A549 (cell line): ENCODE data around the gene SLC25A13. TPM values are rescaled to one million over a fixed set of nuclear protein-coding genes. Genes with fewer than 3 reads are reported as not detected.

Experiments used
- ATAC-seq, 2 experiments: fragments of 200-7000 bp in 1 of 2; fragments of >200 bp in 1 of 2; cut with Nextera tagmentation in 1 of 2; cut with Tn5 transposase in 1 of 2; 3 replicates each; pipeline versions ENCODE4 v1.8.0 to v1.9.1; 2018 to 2020; ENCODE audit warnings: mild to moderate bottlenecking in 1 of 2, moderate library complexity in 1 of 2
- CTCF ChIA-PET: fragments of 300-600 bp; sonication (Branson Sonifier 250); formaldehyde crosslinking; extraction: SDS; loops from one replicate; lab custom pipeline; 2021; ENCODE audit warnings: antibody characterized with exemption, inconsistent platforms; lab: Yijun Ruan, JAX
- POLR2A ChIA-PET: fragments of 350-600 bp; formaldehyde crosslinking; extraction: SDS; loops from one replicate; lab custom pipeline; 2021; ENCODE audit warnings: antibody characterized with exemption, inconsistent platforms; lab: Yijun Ruan, JAX
- DNase-seq, 2 experiments: peaks; one replicate each; pipeline versions ENCODE4 v3.0.0 to v3.0.0-alpha.2; 2011 to 2016; ENCODE audit warnings: low read depth in 1 of 2, low spot score in 1 of 2
- FAIRE-seq: peaks from 2 replicates; lab custom pipeline; 2011; peaks lifted over from hg19 to GRCh38; lab: Jason Lieb, UNC
- H3K27ac ChIP-seq, 2 experiments: fragments of >200 bp; sonication (Bioruptor Twin); formaldehyde crosslinking; 3 replicates each; pipeline ENCODE4 v1.5.1; 2016 to 2017
- H3K4me1 ChIP-seq: fragments of >200 bp; sonication (Bioruptor Twin); formaldehyde crosslinking; 3 replicates; pipeline ENCODE4 v1.6.1; 2016
- H3K4me2 ChIP-seq: fragments of >200 bp; sonication (Bioruptor Twin); formaldehyde crosslinking; 3 replicates; pipeline ENCODE4 v1.6.1; 2016
- H3K4me3 ChIP-seq: fragments of >200 bp; sonication (Bioruptor Twin); formaldehyde crosslinking; 3 replicates; pipeline ENCODE4 v1.5.1; 2016
- H3K9me3 ChIP-seq: fragments of >200 bp; sonication (Bioruptor Twin); formaldehyde crosslinking; 3 replicates; pipeline ENCODE4 v1.6.1; 2016
- BHLHE40 ChIP-seq: IDR thresholded peaks from 2 replicates; pipeline ENCODE4 v1.6.1; 2012; ENCODE audit warnings: low read depth, low read length, inconsistent platforms
- CBX2 ChIP-seq: fragments of 200-600 bp; sonication (generic); IDR thresholded peaks from 2 replicates; pipeline ENCODE4 v1.6.1; 2016; ENCODE audit warnings: low read depth, mild to moderate bottlenecking, borderline replicate concordance
- E2F6 ChIP-seq: IDR thresholded peaks from 2 replicates; pipeline ENCODE4 v1.6.1; 2012; ENCODE audit warnings: low read depth, borderline replicate concordance
- EHF ChIP-seq: fragments of 250-450 bp; sonication (Bioruptor Pico); IDR thresholded peaks from 2 replicates; pipeline ENCODE4 v1.5.0; 2020; ENCODE audit warnings: mild to moderate bottlenecking
- FOSL2 ChIP-seq, 2 experiments: fragments of 450-650 bp in 1 of 2; fragments of >200 bp in 1 of 2; sonication (Bioruptor Twin) in 1 of 2; formaldehyde crosslinking; IDR thresholded peaks; 2 replicates each; pipeline versions ENCODE4 v1.5.0 to v1.6.1; 2016 to 2020; ENCODE audit warnings: mild to moderate bottlenecking in 1 of 2, moderate library complexity in 1 of 2
- GATA3 ChIP-seq: IDR thresholded peaks from 2 replicates; pipeline ENCODE4 v1.6.1; 2012; ENCODE audit warnings: borderline replicate concordance
- HMGXB4 ChIP-seq: fragments of 250-450 bp; sonication (Bioruptor Pico); IDR thresholded peaks from 2 replicates; pipeline ENCODE4 v1.5.0; 2021; ENCODE audit warnings: mild to moderate bottlenecking, moderate library complexity, borderline replicate concordance
- HOXA7 ChIP-seq: fragments of 250-450 bp; sonication (Bioruptor Pico); IDR thresholded peaks from 2 replicates; pipeline ENCODE4 v1.5.0; 2020; ENCODE audit warnings: mild to moderate bottlenecking, moderate library complexity
- HOXB13 ChIP-seq: fragments of 250-450 bp; sonication (Bioruptor Pico); IDR thresholded peaks from 2 replicates; pipeline ENCODE4 v1.5.0; 2020; ENCODE audit warnings: low read depth, mild to moderate bottlenecking, moderate library complexity
- HOXB5 ChIP-seq: fragments of 250-450 bp; sonication (Bioruptor Pico); IDR thresholded peaks from 2 replicates; pipeline ENCODE4 v1.5.0; 2020; ENCODE audit warnings: mild to moderate bottlenecking, moderate library complexity
- JUNB ChIP-seq: fragments of >200 bp; sonication (Bioruptor Twin); formaldehyde crosslinking; IDR thresholded peaks from 2 replicates; pipeline ENCODE4 v1.6.1; 2016
- KDM1A ChIP-seq: fragments of 200-600 bp; sonication (generic); IDR thresholded peaks from 2 replicates; pipeline ENCODE4 v1.6.1; 2016; ENCODE audit warnings: low read depth, mild to moderate bottlenecking
- KDM5A ChIP-seq: fragments of 200-600 bp; sonication (generic); IDR thresholded peaks from 2 replicates; pipeline ENCODE4 v1.6.1; 2016; ENCODE audit warnings: antibody characterized with exemption, mild to moderate bottlenecking
- MAFK ChIP-seq: fragments of 450-650 bp; IDR thresholded peaks from 2 replicates; pipeline ENCODE4 v1.6.1; 2014; ENCODE audit not compliant: partially characterized antibody
- MYC ChIP-seq: IDR thresholded peaks from 2 replicates; pipeline ENCODE4 v1.6.1; 2012; ENCODE audit warnings: mild to moderate bottlenecking, inconsistent platforms, low read length, improper control_type of control experiment, borderline replicate concordance
- NPAS2 ChIP-seq: fragments of 250-450 bp; sonication (Bioruptor Pico); IDR thresholded peaks from 2 replicates; pipeline ENCODE4 v1.8.0; 2022; ENCODE audit warnings: mild to moderate bottlenecking, moderate library complexity, borderline replicate concordance
- PBX3 ChIP-seq: IDR thresholded peaks from 2 replicates; pipeline ENCODE4 v1.6.1; 2012
- PHF8 ChIP-seq: fragments of 200-600 bp; sonication (generic); IDR thresholded peaks from 2 replicates; pipeline ENCODE4 v1.6.1; 2016; ENCODE audit warnings: low read depth, mild to moderate bottlenecking, antibody characterized with exemption, moderate library complexity, borderline replicate concordance
- RARB ChIP-seq: fragments of 250-450 bp; sonication (Bioruptor Pico); IDR thresholded peaks from 2 replicates; pipeline ENCODE4 v1.8.0; 2021; ENCODE audit warnings: mild to moderate bottlenecking, moderate library complexity
- RFX5 ChIP-seq: fragments of 450-650 bp; IDR thresholded peaks from 2 replicates; pipeline ENCODE4 v1.7.1; 2014; ENCODE audit warnings: antibody characterized with exemption, mild to moderate bottlenecking, moderate library complexity
- RNF2 ChIP-seq: fragments of 200-600 bp; sonication (generic); IDR thresholded peaks from 2 replicates; pipeline ENCODE4 v1.6.1; 2016; ENCODE audit warnings: low read depth, mild to moderate bottlenecking, antibody characterized with exemption, moderate library complexity, borderline replicate concordance
- SMC3 ChIP-seq: fragments of >200 bp; sonication (Bioruptor Twin); formaldehyde crosslinking; IDR thresholded peaks from 3 replicates; pipeline ENCODE4 v1.6.1; 2018; ENCODE audit warnings: inconsistent platforms
- TFCP2L1 ChIP-seq: fragments of 250-450 bp; sonication (Bioruptor Pico); IDR thresholded peaks from 2 replicates; pipeline ENCODE4 v1.5.0; 2021; ENCODE audit warnings: mild to moderate bottlenecking
- TP53 ChIP-seq: fragments of 250-450 bp; sonication (Bioruptor Pico); IDR thresholded peaks from 2 replicates; pipeline ENCODE4 v1.5.0; 2021; ENCODE audit warnings: mild to moderate bottlenecking, moderate library complexity
- USF2 ChIP-seq: fragments of 450-650 bp; IDR thresholded peaks from 2 replicates; pipeline ENCODE4 v1.6.1; 2014; ENCODE audit warnings: antibody characterized with exemption
- ZSCAN20 ChIP-seq: fragments of 250-450 bp; sonication (Bioruptor Pico); IDR thresholded peaks from 2 replicates; pipeline ENCODE4 v1.8.0; 2022; ENCODE audit warnings: mild to moderate bottlenecking, moderate library complexity
- WGBS: methylation state at CpG from one replicate; pipeline ENCODE4 v1.1.6; 2017; ENCODE audit errors: missing lambda C conversion rate; 5-methylcytosine and 5-hydroxymethylcytosine counted together
- polyA plus RNA-seq, 4 experiments: library from polyadenylated mRNA; depleted of rRNA in 3 of 4; stranded (reverse); fragments of >200 nt; fragmentation: RNase III in 1 of 4; extraction: RNeasy Plus Mini Kit Qiagen cat#74134 plus additional on column Dnase treatment in 1 of 4; gene quantifications; 2 replicates in 3 of 4; 3 replicates in 1 of 4; pipeline ENCODE4 v1.2.3, GENCODE V29; 2011 to 2017

SLC25A13 gene
- polyA plus RNA-seq, 2 of the 4 experiments (the other 2 are of a cell fraction) = 32.7 to 51.0 TPM

- no peak for TF ChIP-seq MYC
- TF ChIP-seq E2F6 = no peak
- no peak for TF ChIP-seq PBX3
- TF ChIP-seq HOXB5 = no peak
- no peak for TF ChIP-seq PHF8
- no peak for TF ChIP-seq HOXB13 (CRISPR knock-in tag)
- no peak for TF ChIP-seq FOSL2 (IDR thresholded peaks at IDR 0.05)
- TF ChIP-seq FOSL2 (CRISPR knock-in tag; IDR thresholded peaks at IDR 0.05) = no peak
- TF ChIP-seq TP53 (CRISPR knock-in tag) = no peak
- TF ChIP-seq RARB = no peak
- TF ChIP-seq, all 56 proteins: peak for 0
- 78% methylated on average over 4 of the region's 4 CpGs for WGBS
- DNase-seq (no peak), ATAC-seq (no peak), FAIRE-seq (no peak)
- ChIA-PET CTCF (no interaction called here), POLR2A (no interaction called here)
- Histone ChIP-seq H3K4me2 (no peak overlapping the region), H3K27ac (no peak overlapping the region), H3K4me1 (no peaks in the 10 kb centered on the region), H3K9me3 (no peaks in the 10 kb centered on the region), H3K4me3 (no peak overlapping the region)
Observed at GRCh38 chr7:96174812-96175211, 147.1 kb downstream of the SLC25A13 start.

GRCh38 chr7:96173781-96174180, 148.1 kb downstream of the SLC25A13 start:
- Histone ChIP-seq H3K4me1 (no peaks in the 10 kb centered on the region), H3K4me3 (no peak overlapping the region), H3K27ac (no peak overlapping the region), H3K9me3 (no peaks in the 10 kb centered on the region), H3K4me2 (no peak overlapping the region)
- ATAC-seq (no peak), DNase-seq (no peak), FAIRE-seq (no peak)
- TF ChIP-seq RNF2 (no peak), RFX5 (no peak), HOXB13 (CRISPR knock-in tag) (no peak), KDM1A (no peak), PHF8 (no peak), KDM5A (no peak), TFCP2L1 (CRISPR knock-in tag) (no peak), GATA3 (no peak), JUNB (no peak), EHF (no peak), HOXA7 (no peak), ZSCAN20 (CRISPR knock-in tag) (no peak), NPAS2 (no peak), TP53 (CRISPR knock-in tag) (no peak), BHLHE40 (no peak), CBX2 (no peak), SMC3 (no peak), MAFK (no peak)
- WGBS = 95% methylated on average over 3 of the region's 3 CpGs
- POLR2A ChIA-PET = no interaction called here
- CTCF ChIA-PET = no interaction called here

- FAIRE-seq (no peak), ATAC-seq (no peak), DNase-seq (no peak)
- no peaks in the 10 kb centered on the region for H3K9me3 ChIP-seq
- ChIA-PET CTCF (no interaction called here), POLR2A (no interaction called here)
- no peaks in the 10 kb centered on the region for H3K4me1 ChIP-seq
- H3K27ac ChIP-seq = no peak overlapping the region
- 86% methylated on average over 5 of the region's 5 CpGs for WGBS
- H3K4me3 ChIP-seq = no peak overlapping the region
- no peak overlapping the region for H3K4me2 ChIP-seq
- TF ChIP-seq HMGXB4 (CRISPR knock-in tag) (no peak), USF2 (no peak), EHF (no peak), CBX2 (no peak), TFCP2L1 (CRISPR knock-in tag) (no peak)
Observed at GRCh38 chr7:96169439-96169838, 152.5 kb downstream of the SLC25A13 start.
